Measurements from ENCODE around the gene CALCR. TPM values are rescaled to one million over a fixed set of nuclear protein-coding genes. Genes with fewer than 3 reads are reported as not detected.

Gene CALCR
- total and polyA plus RNA-seq, 2 of the 4 experiments (the other 2 are of a cell fraction): not detected

GRCh38 chr7:93453262-93453661 lies 121.3 kb downstream of the CALCR start:
- dilution Hi-C loops (cut with HindIII; ENCODE audit: low sequenced_read_pairs, unreplicated experiment): no loop called here
- DNase-seq (no peak), ATAC-seq (ENCODE audit: low read depth) (no peak)
- H3K9me1 ChIP-seq (ENCODE audit: insufficient read depth, low read length): no peaks in the 10 kb centered on the region
- H3K4me1 ChIP-seq (ENCODE audit: control insufficient read depth, insufficient read depth, low read length): no peaks in the 10 kb centered on the region
- no CpG with 5 or more reads among the region's 4 CpGs for WGBS, 2 experiments (ENCODE audit: extremely low coverage in 2 of 2, insufficient read length in 1 of 2)
- no peak overlapping the region for H3K23ac ChIP-seq (ENCODE audit: low read depth, low read length)
- no peak overlapping the region for H2AK9ac ChIP-seq (replicated peaks; ENCODE audit: low read depth, low read length, poor library complexity)
- H3K18ac ChIP-seq (ENCODE audit: low read depth, low read length): no peak overlapping the region
- no peak overlapping the region for H3K9ac ChIP-seq (ENCODE audit: low read depth, low read length)
- no peaks in the 10 kb centered on the region for H3K79me1 ChIP-seq (ENCODE audit: low read depth in 1 of 2, low read length in 2 of 2)
- no peak overlapping the region for H2BK15ac ChIP-seq (ENCODE audit: low read depth, low read length)
- no peaks in the 10 kb centered on the region for H3K36me3 ChIP-seq (ENCODE audit: control insufficient read depth, insufficient read depth, low read length)
- no TSS peak for BruUV-seq (replicated peaks)
- intact Hi-C loops (cut with micrococcal nuclease): no loop called here
- ChIA-PET POLR2A (ENCODE audit: unreplicated experiment) (no interaction called here), CTCF (no interaction called here)
- no peak overlapping the region for H4K8ac ChIP-seq (ENCODE audit: low read depth in 2 of 2, low read length in 2 of 2)
- no peak overlapping the region for H2BK120ac ChIP-seq (ENCODE audit: low read depth, low read length)
- H3K14ac ChIP-seq (replicated peaks; ENCODE audit: low read depth, low read length): no peak overlapping the region
- in situ Hi-C loops (cut with MboI; ENCODE audit: low sequenced_read_pairs): no loop called here
- H4K91ac ChIP-seq (ENCODE audit: insufficient read depth, low read depth, low read length): no peak overlapping the region
- H3K4ac ChIP-seq (ENCODE audit: low read depth, low read length): no peak overlapping the region
- TF ChIP-seq RCOR1 (IDR thresholded peaks at IDR 0.05; ENCODE audit: insufficient replicate concordance, low read length) (no peak), RFX5 (IDR thresholded peaks at IDR 0.05; ENCODE audit: low read depth, low read length) (no peak), CEBPB (IDR thresholded peaks at IDR 0.05; ENCODE audit: low read depth, low read length) (no peak), ELK1 (IDR thresholded peaks at IDR 0.05; ENCODE audit: borderline replicate concordance, low read depth, low read length) (no peak), SMC3 (IDR thresholded peaks at IDR 0.05; ENCODE audit: low read depth, low read length) (no peak), USF2 (IDR thresholded peaks at IDR 0.05; ENCODE audit: low read depth, low read length) (no peak), NFE2L2 (IDR thresholded peaks at IDR 0.05; ENCODE audit: low read depth, low read length) (no peak)
- H2AFZ ChIP-seq (replicated peaks; ENCODE audit: low read length, poor library complexity): no peak overlapping the region
- no peak overlapping the region for H2BK5ac ChIP-seq (ENCODE audit: low read depth, low read length, poor library complexity, severe bottlenecking)
- peaks cover 5% of the 10 kb centered on the region; the same call in 1 of the 2 replicates for H3K27me3 ChIP-seq (ENCODE audit: control insufficient read depth, insufficient read depth, low read length)
- H2AK5ac ChIP-seq (ENCODE audit: low read depth, low read length): no peak overlapping the region
- H2BK20ac ChIP-seq (ENCODE audit: low read depth, low read length): no peak overlapping the region
- no peaks in the 10 kb centered on the region for H3K9me3 ChIP-seq (ENCODE audit: control insufficient read depth, insufficient read depth, low read length)
- no peak overlapping the region for H4K5ac ChIP-seq (ENCODE audit: low read depth, low read length)
- no peaks in the 10 kb centered on the region for H4K20me1 ChIP-seq (ENCODE audit: insufficient read depth, low read length)
- H3K4me3 ChIP-seq (ENCODE audit: insufficient read depth, low read depth, low read length): no peak overlapping the region
- H3K4me2 ChIP-seq (ENCODE audit: low read depth, low read length): no peak overlapping the region
- no peak overlapping the region for H3K27ac ChIP-seq (ENCODE audit: insufficient read depth, low read length)
- H3K56ac ChIP-seq (ENCODE audit: extremely low read depth, insufficient read depth, low read length): no peak overlapping the region

Measured in IMR-90 (cell line).